Osteoblast (primary cell): ENCODE measurements around the gene MPV17L2. TPM values are rescaled to one million over a fixed set of nuclear protein-coding genes. Genes with fewer than 3 reads are reported as not detected.

ENCODE experiments used
- DNase-seq: peaks from one replicate; pipeline ENCODE4 v3.0.0; 2011; ENCODE audit warnings: low spot score, mixed read lengths; ENCODE audit not compliant: insufficient read length; ENCODE audit errors: missing footprints
- H2AFZ ChIP-seq: 2 replicates; pipeline ENCODE4 v1.6.0; 2011; ENCODE audit warnings: mild to moderate bottlenecking, low read length
- H3K27ac ChIP-seq: 2 replicates; pipeline ENCODE4 v1.5.1; 2011; ENCODE audit warnings: mild to moderate bottlenecking, low read depth, low read length, moderate library complexity
- H3K27me3 ChIP-seq: 2 replicates; pipeline ENCODE4 v1.6.0; 2012; ENCODE audit warnings: mild to moderate bottlenecking, control low read depth, inconsistent platforms, low read length, moderate library complexity; ENCODE audit not compliant: insufficient read depth
- H3K36me3 ChIP-seq: 2 replicates; pipeline ENCODE4 v1.5.1; 2011; ENCODE audit warnings: mild to moderate bottlenecking, low read length, control low read depth, moderate library complexity; ENCODE audit not compliant: insufficient read depth
- H3K4me1 ChIP-seq: 2 replicates; pipeline ENCODE4 v1.5.1; 2011; ENCODE audit warnings: mild to moderate bottlenecking, low read length, control low read depth, moderate library complexity; ENCODE audit not compliant: insufficient read depth
- H3K4me2 ChIP-seq: 2 replicates; pipeline ENCODE4 v1.6.0; 2011; ENCODE audit warnings: mild to moderate bottlenecking, low read length; ENCODE audit not compliant: insufficient read depth
- H3K4me3 ChIP-seq: fragments of 200-600 bp; sonication (generic); 3 replicates; pipeline ENCODE4 v1.5.1; 2012; ENCODE audit warnings: mild to moderate bottlenecking, low read length, inconsistent platforms; ENCODE audit not compliant: insufficient read depth
- H3K79me2 ChIP-seq: 2 replicates; pipeline ENCODE4 v1.6.0; 2012; ENCODE audit warnings: mild to moderate bottlenecking, low read length, control low read depth, inconsistent platforms; ENCODE audit not compliant: insufficient read depth
- H3K9me3 ChIP-seq: 2 replicates; pipeline ENCODE4 v1.5.1; 2011; ENCODE audit warnings: low read depth, low read length, control low read depth
- H4K20me1 ChIP-seq: 2 replicates; pipeline ENCODE4 v1.6.0; 2012; ENCODE audit warnings: mild to moderate bottlenecking, low read length, control low read depth; ENCODE audit not compliant: insufficient read depth
- total RNA-seq: library from RNA; depleted of rRNA; stranded (reverse); fragments of >200 nt; gene quantifications from 2 replicates; pipeline ENCODE4 v1.2.3, GENCODE V29; 2012
- TF ChIP-seq, protein P1 (sequence below): IDR thresholded peaks from 2 replicates; pipeline ENCODE4 v1.5.1; 2011; ENCODE audit warnings: mild to moderate bottlenecking, low read depth, low read length, moderate library complexity; ENCODE audit errors: extremely low read depth

MPV17L2 gene
- total RNA-seq, 1 donor = 8.3 TPM

DNA sequence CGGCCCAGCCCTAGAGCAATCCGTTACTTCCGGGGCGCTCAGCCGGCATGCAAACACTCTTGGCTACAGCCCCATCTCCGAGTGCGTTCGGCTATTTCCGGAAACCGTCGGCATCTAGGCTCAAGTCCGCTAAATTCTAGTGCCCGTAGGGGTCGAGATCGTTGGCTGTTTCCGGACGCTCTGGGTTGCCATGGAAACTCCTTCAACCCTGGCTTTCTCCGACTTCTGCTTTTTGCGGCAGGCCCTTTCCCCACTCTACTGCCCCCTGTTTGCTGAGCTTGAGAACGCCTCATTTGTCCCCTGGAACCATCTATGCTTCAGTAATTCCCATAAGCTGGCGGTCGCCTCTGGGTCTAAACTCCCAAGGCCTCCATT is 40.6 kb upstream of the MPV17L2 start:
- peak overlapping the region; percentile 85 for H3K27ac ChIP-seq
- H2AFZ ChIP-seq = peak overlapping the region; percentile 82
- DNase-seq = peak; percentile 100
- H3K4me1 ChIP-seq = peaks cover 24% of the 10 kb centered on the region
- H3K36me3 ChIP-seq = peaks cover 11% of the 10 kb centered on the region
- H3K9me3 ChIP-seq = no peaks in the 10 kb centered on the region
- TF ChIP-seq, protein P1, sequence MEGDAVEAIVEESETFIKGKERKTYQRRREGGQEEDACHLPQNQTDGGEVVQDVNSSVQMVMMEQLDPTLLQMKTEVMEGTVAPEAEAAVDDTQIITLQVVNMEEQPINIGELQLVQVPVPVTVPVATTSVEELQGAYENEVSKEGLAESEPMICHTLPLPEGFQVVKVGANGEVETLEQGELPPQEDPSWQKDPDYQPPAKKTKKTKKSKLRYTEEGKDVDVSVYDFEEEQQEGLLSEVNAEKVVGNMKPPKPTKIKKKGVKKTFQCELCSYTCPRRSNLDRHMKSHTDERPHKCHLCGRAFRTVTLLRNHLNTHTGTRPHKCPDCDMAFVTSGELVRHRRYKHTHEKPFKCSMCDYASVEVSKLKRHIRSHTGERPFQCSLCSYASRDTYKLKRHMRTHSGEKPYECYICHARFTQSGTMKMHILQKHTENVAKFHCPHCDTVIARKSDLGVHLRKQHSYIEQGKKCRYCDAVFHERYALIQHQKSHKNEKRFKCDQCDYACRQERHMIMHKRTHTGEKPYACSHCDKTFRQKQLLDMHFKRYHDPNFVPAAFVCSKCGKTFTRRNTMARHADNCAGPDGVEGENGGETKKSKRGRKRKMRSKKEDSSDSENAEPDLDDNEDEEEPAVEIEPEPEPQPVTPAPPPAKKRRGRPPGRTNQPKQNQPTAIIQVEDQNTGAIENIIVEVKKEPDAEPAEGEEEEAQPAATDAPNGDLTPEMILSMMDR = peak; percentile 74
- H4K20me1 ChIP-seq = peaks cover 18% of the 10 kb centered on the region
- no peaks in the 10 kb centered on the region for H3K27me3 ChIP-seq
- peaks cover 32% of the 10 kb centered on the region for H3K79me2 ChIP-seq
- peak overlapping the region; percentile 91 for H3K4me3 ChIP-seq
- peak overlapping the region; percentile 79 for H3K4me2 ChIP-seq

DNA sequence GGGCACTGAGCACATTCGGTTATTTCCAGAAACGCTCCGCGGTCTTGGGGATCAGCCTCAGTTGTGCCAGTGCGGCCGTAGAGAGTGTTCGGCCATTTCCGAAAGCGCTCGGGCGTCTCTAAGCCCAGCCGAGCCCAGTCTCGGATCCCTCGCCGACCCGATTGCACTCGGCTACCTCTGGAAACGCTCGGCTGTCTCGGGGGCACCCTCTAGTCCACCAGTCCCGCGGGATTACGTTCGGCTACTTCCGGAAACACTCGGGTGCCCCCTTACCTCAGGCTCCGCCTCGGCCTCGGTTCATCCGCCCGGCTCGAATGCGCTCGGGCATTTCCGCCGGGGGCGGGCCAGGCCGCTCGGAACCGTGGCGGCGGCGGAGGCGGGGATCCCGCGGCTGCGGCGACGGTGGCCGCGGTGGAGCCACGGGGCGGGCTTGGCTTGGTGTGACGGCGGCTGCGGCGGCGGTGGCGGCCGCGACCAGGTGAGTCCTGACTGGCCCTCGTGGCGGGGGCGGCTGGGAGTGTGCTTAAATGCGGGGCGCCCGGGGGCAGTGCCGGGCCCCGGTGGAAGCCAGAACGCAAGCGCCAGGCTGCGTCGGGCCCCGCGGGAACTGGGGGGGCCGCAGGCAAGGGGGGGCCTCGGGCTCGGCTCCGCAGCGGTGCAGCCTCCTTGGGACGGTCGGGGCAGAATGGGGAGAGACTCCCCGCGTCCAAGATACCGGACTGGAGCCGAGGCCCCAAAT is 40.0 kb upstream of the MPV17L2 start, which contains the start of gene PIK3R2:
Gene PIK3R2, plus strand, starts transcription at position 347 of the 739 bp plus-strand sequence. CDS start 2,717 bp downstream, outside the sequence.
- peak within 1 kb of the TSS; percentile 85 for H3K27ac ChIP-seq
- no peaks in the 10 kb centered on the region for H3K9me3 ChIP-seq
- DNase-seq = peak; percentile 100
- peaks cover 11% of the 10 kb centered on the region for H3K36me3 ChIP-seq
- peaks cover 18% of the 10 kb centered on the region for H4K20me1 ChIP-seq
- peaks cover 32% of the 10 kb centered on the region for H3K79me2 ChIP-seq
- H3K27me3 ChIP-seq = no peaks in the 10 kb centered on the region
- peak within 1 kb of the TSS; percentile 82 for H2AFZ ChIP-seq
- peak within 1 kb of the TSS; percentile 91 for H3K4me3 ChIP-seq
- TF ChIP-seq, protein P1 = no peak
- H3K4me2 ChIP-seq = peak within 1 kb of the TSS; percentile 79
- H3K4me1 ChIP-seq = peaks cover 24% of the 10 kb centered on the region

DNA sequence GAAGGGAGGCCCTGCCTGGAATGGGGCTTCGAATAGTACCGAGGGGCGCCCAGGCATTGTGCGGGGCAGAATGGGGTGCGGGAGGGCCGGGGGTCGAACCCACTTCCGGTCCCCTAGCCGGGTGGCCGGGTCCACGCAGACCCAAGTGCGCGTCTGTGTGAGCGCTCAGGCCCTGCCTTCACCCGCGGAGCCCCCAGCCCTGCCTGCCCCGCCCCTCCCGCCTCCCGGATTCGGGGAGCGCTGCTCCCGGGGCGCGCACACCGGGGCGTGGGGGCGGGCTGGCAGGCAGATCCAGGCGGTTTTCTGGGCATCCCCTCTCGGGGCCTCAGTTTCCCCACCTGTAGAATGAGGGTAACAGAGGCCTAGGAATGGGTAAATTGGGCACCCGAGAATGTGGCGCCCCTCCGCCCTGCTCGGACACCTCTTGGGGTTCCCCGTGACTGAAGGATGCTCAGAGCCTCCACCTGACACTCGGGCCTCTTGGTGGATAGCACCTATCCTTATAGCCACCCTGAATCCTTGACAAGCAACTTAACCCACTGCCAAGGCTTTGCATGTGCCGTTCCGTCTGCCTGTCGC is 39.4 kb upstream of the MPV17L2 start:
- H3K36me3 ChIP-seq = peaks cover 11% of the 10 kb centered on the region
- TF ChIP-seq, protein P1 = no peak
- H3K4me3 ChIP-seq = peak overlapping the region; percentile 91
- H3K4me1 ChIP-seq = peaks cover 24% of the 10 kb centered on the region
- H3K4me2 ChIP-seq = peak overlapping the region; percentile 79
- H2AFZ ChIP-seq = peak overlapping the region; percentile 80
- H3K27me3 ChIP-seq = no peaks in the 10 kb centered on the region
- peak overlapping the region; percentile 65 for H3K27ac ChIP-seq
- H3K79me2 ChIP-seq = peaks cover 32% of the 10 kb centered on the region
- peak; percentile 91 for DNase-seq
- no peaks in the 10 kb centered on the region for H3K9me3 ChIP-seq
- peaks cover 18% of the 10 kb centered on the region for H4K20me1 ChIP-seq
